H9 (cell line): Measurements from ENCODE around the gene TFCP2. TPM values are rescaled to one million over a fixed set of nuclear protein-coding genes. Genes with fewer than 3 reads are reported as not detected.
A peak's percentile ranks its signal among the peaks of the same experiment; 100 is the strongest.

Source experiments
- DNase-seq: peaks from one replicate; pipeline ENCODE4 v3.0.0-alpha.2; 2017
- H2AFZ ChIP-seq: one replicate; pipeline ENCODE4 v1.6.1; 2013; ENCODE audit warnings: mild to moderate bottlenecking, low read length, control low read depth, moderate library complexity
- H2AK5ac ChIP-seq: 2 replicates; pipeline ENCODE4 v1.6.1; 2013; ENCODE audit warnings: low read length, control low read depth, mixed read lengths; ENCODE audit not compliant: insufficient read length
- H2BK120ac ChIP-seq: one replicate; pipeline ENCODE4 v1.6.1; 2013; ENCODE audit warnings: low read depth, mild to moderate bottlenecking, low read length, control low read depth, inconsistent platforms; ENCODE audit not compliant: poor library complexity, severe bottlenecking
- H2BK12ac ChIP-seq: 2 replicates; pipeline ENCODE4 v1.6.1; 2013; ENCODE audit warnings: low read length, control low read depth, mixed read lengths, low read depth; ENCODE audit not compliant: insufficient read length
- H2BK15ac ChIP-seq: 2 replicates; pipeline ENCODE4 v1.6.1; 2013; ENCODE audit warnings: low read depth, low read length, control low read depth
- H2BK20ac ChIP-seq: one replicate; pipeline ENCODE4 v1.6.1; 2013; ENCODE audit warnings: low read depth, mild to moderate bottlenecking, low read length, control low read depth, inconsistent platforms; ENCODE audit not compliant: poor library complexity, severe bottlenecking
- H2BK5ac ChIP-seq: 2 replicates; pipeline ENCODE4 v1.6.1; 2013; ENCODE audit warnings: low read length, control low read depth, mixed read lengths; ENCODE audit not compliant: insufficient read length
- H3K14ac ChIP-seq: 2 replicates; pipeline ENCODE4 v1.6.1; 2013; ENCODE audit warnings: low read length, control low read depth; ENCODE audit not compliant: insufficient read depth
- H3K18ac ChIP-seq: 2 replicates; pipeline ENCODE4 v1.6.1; 2013; ENCODE audit warnings: low read depth, mild to moderate bottlenecking, mixed read lengths, low read length, control low read depth; ENCODE audit not compliant: insufficient read length
- H3K23ac ChIP-seq: 2 replicates; pipeline ENCODE4 v1.6.1; 2013; ENCODE audit warnings: low read length, control low read depth, mixed read lengths, low read depth; ENCODE audit not compliant: insufficient read length
- H3K23me2 ChIP-seq: 2 replicates; pipeline ENCODE4 v1.6.1; 2013; ENCODE audit warnings: low read depth, mild to moderate bottlenecking, mixed read lengths, low read length, control low read depth; ENCODE audit not compliant: insufficient read length, poor library complexity, severe bottlenecking
- H3K27ac ChIP-seq: 2 replicates; pipeline ENCODE4 v1.5.1; 2013; ENCODE audit warnings: low read length, control low read depth, mixed read lengths, low read depth; ENCODE audit not compliant: insufficient read length
- H3K27me3 ChIP-seq: 2 replicates; pipeline ENCODE4 v1.6.1; 2013; ENCODE audit warnings: low read length, control low read depth, inconsistent platforms; ENCODE audit not compliant: insufficient read depth
- H3K4ac ChIP-seq: 2 replicates; pipeline ENCODE4 v1.6.1; 2013; ENCODE audit warnings: low read depth, mild to moderate bottlenecking, control low read depth, inconsistent platforms, low read length, moderate library complexity
- H3K4me1 ChIP-seq: 2 replicates; pipeline ENCODE4 v1.6.1; 2013; ENCODE audit warnings: low read length, control low read depth, inconsistent platforms; ENCODE audit not compliant: insufficient read depth
- H3K4me2 ChIP-seq: 2 replicates; pipeline ENCODE4 v1.6.1; 2013; ENCODE audit warnings: low read length, control low read depth, mixed read lengths; ENCODE audit not compliant: insufficient read length, insufficient read depth
- H3K56ac ChIP-seq: 2 replicates; pipeline ENCODE4 v1.6.1; 2013; ENCODE audit warnings: low read depth, mild to moderate bottlenecking, mixed read lengths, low read length, control low read depth; ENCODE audit not compliant: insufficient read length
- H3K79me1 ChIP-seq: 2 replicates; pipeline ENCODE4 v1.6.1; 2013; ENCODE audit warnings: low read depth, mild to moderate bottlenecking, moderate library complexity, low read length, control low read depth, inconsistent platforms; ENCODE audit not compliant: insufficient read depth, poor library complexity, severe bottlenecking
- H3K79me2 ChIP-seq: 2 replicates; pipeline ENCODE4 v1.6.1; 2013; ENCODE audit warnings: low read length, control low read depth, inconsistent platforms; ENCODE audit not compliant: insufficient read depth
- H3K9ac ChIP-seq: 2 replicates; pipeline ENCODE4 v1.6.1; 2013; ENCODE audit warnings: low read length, control low read depth, mixed read lengths; ENCODE audit not compliant: insufficient read length; ENCODE audit errors: extremely low read depth
- H3K9me3 ChIP-seq: one replicate; pipeline ENCODE4 v1.6.1; 2013; ENCODE audit warnings: low read depth, low read length, inconsistent platforms; ENCODE audit not compliant: control insufficient read depth
- H3T11ph ChIP-seq: one replicate; pipeline ENCODE4 v1.6.1; 2013; ENCODE audit warnings: mild to moderate bottlenecking, low read length, control low read depth, inconsistent platforms
- H4K20me1 ChIP-seq: one replicate; pipeline ENCODE4 v1.6.1; 2013; ENCODE audit not compliant: control insufficient read depth, insufficient read length, insufficient read depth
- H4K5ac ChIP-seq: 2 replicates; pipeline ENCODE4 v1.6.1; 2013; ENCODE audit warnings: low read depth, mild to moderate bottlenecking, mixed read lengths, low read length, control low read depth; ENCODE audit not compliant: insufficient read length
- H4K8ac ChIP-seq: replicated peaks from 2 replicates; pipeline ENCODE4 v1.6.1; 2013; ENCODE audit warnings: low read length, control low read depth, mixed read lengths, low read depth; ENCODE audit not compliant: insufficient read length
- H4K91ac ChIP-seq: 2 replicates; pipeline ENCODE4 v1.6.1; 2013; ENCODE audit warnings: low read depth, mild to moderate bottlenecking, moderate library complexity, mixed read lengths, low read length, control low read depth; ENCODE audit not compliant: insufficient read length
- H3K27ac Mint-ChIP-seq, 3 experiments: 2 replicates in 2 of 3; 3 replicates in 1 of 3; pipeline ENCODE4 v1.8.0; 2020 to 2021; ENCODE audit warnings: mixed read lengths in 3 of 3, mild to moderate bottlenecking in 1 of 3, moderate library complexity in 1 of 3
- H3K27me3 Mint-ChIP-seq: 2 replicates; pipeline ENCODE4 v1.8.0; 2021; ENCODE audit warnings: low read depth, mild to moderate bottlenecking, moderate library complexity, mixed read lengths
- H3K36me3 Mint-ChIP-seq, 3 experiments: 2 replicates in 2 of 3; 3 replicates in 1 of 3; pipeline ENCODE4 v1.8.0; 2020 to 2021; ENCODE audit warnings: low read depth in 3 of 3, mixed read lengths in 3 of 3; ENCODE audit not compliant: insufficient read depth in 1 of 3
- H3K4me1 Mint-ChIP-seq, 2 experiments: 2 replicates each; pipeline ENCODE4 v1.8.0; 2020; ENCODE audit warnings: mixed read lengths in 2 of 2
- H3K4me3 Mint-ChIP-seq, 2 experiments: 2 replicates in 1 of 2; 3 replicates in 1 of 2; pipeline ENCODE4 v1.8.0; 2020 to 2021; ENCODE audit warnings: mild to moderate bottlenecking in 2 of 2, mixed read lengths in 2 of 2, moderate library complexity in 1 of 2
- H3K9me3 Mint-ChIP-seq, 2 experiments: 2 replicates in 1 of 2; 3 replicates in 1 of 2; pipeline ENCODE4 v1.8.0; 2020; ENCODE audit warnings: mild to moderate bottlenecking in 2 of 2, mixed read lengths in 2 of 2, moderate library complexity in 1 of 2
- CTCF ChIP-seq: fragments of 200-600 bp; sonication (generic); conservative IDR thresholded peaks from 3 replicates; pipeline ENCODE4 v1.8.0; 2021; ENCODE audit warnings: antibody characterized with exemption, mild to moderate bottlenecking
- WGBS: extraction: QIAGEN DNeasy Blood & Tissue Kit; methylation state at CpG from one replicate; pipeline ENCODE4 v1.1.7; 2013; ENCODE audit warnings: missing lambda C conversion rate, low lambda C conversion rate, mixed read lengths; ENCODE audit not compliant: insufficient read length; ENCODE audit errors: extremely low coverage; 5-methylcytosine and 5-hydroxymethylcytosine counted together
- total RNA-seq: library from RNA; stranded (reverse); gene quantifications from 2 replicates; pipeline ENCODE4 v1.2.1, GENCODE V29; 2021

TFCP2 gene
- total RNA-seq, 1 experiment from 2014 or later = 27.1 TPM

- Histone ChIP-seq H2AK5ac (no peak overlapping the region), H3K9me3 (no peaks in the 10 kb centered on the region), H3K79me1 (no peaks in the 10 kb centered on the region), H2BK5ac (no peak overlapping the region), H3K9ac (peak overlapping the region; percentile 18), H4K8ac (no peak overlapping the region), H4K5ac (no peak overlapping the region), H3K27ac (no peak overlapping the region), H3K18ac (no peak overlapping the region), H2BK12ac (no peak overlapping the region), H2BK20ac (no peak overlapping the region), H3K4ac (no peak overlapping the region), H3K23me2 (no peaks in the 10 kb centered on the region), H2BK15ac (no peak overlapping the region), H3K79me2 (no peaks in the 10 kb centered on the region), H2BK120ac (no peak overlapping the region), H4K20me1 (no peaks in the 10 kb centered on the region), H4K91ac (no peak overlapping the region), H3K4me1 (no peaks in the 10 kb centered on the region), H3K4me2 (no peak overlapping the region), H3K27me3 (no peaks in the 10 kb centered on the region), H3K14ac (no peak overlapping the region), H3K23ac (no peak overlapping the region), H3T11ph (no peak overlapping the region), H2AFZ (no peak overlapping the region), H3K56ac (no peak overlapping the region)
- H3K9me3 Mint-ChIP-seq = no peaks in the 10 kb centered on the region
- WGBS = no CpG with 5 or more reads among the region's 14 CpGs
- H3K4me3 Mint-ChIP-seq = no peak overlapping the region
- H3K36me3 Mint-ChIP-seq = peaks cover 0 to 10% (median 3%) of the 10 kb centered on the region in 3 experiments; a peak in 2 of 7 replicates
- H3K27me3 Mint-ChIP-seq = peaks cover 13% of the 10 kb centered on the region
- DNase-seq = no peak
- H3K27ac Mint-ChIP-seq = peak overlapping the region in 1 of 3 experiments; percentile 44; a peak in 3 of 7 replicates
- no peak for TF ChIP-seq CTCF
- peaks cover 10 to 17% of the 10 kb centered on the region in 2 experiments for H3K4me1 Mint-ChIP-seq
Observed at GRCh38 chr12:51188359-51189051, 15.6 kb upstream of the TFCP2 start.
